Peyer's patch (tissue), 4 donors: ENCODE results near the gene PAM.

Experiments used
- CTCF ChIP-seq, 6 experiments: fragments of 450-650 bp in 4 of 6; fragments of 200-600 bp in 2 of 6; sonication (generic) in 1 of 6; IDR thresholded peaks; one replicate each; pipeline ENCODE4 v1.5.1; 2017 to 2019; ENCODE audit warnings: antibody characterized with exemption in 6 of 6, mild to moderate bottlenecking in 3 of 6, moderate library complexity in 1 of 6
- POLR2A ChIP-seq, 2 donors: fragments of 450-650 bp; IDR thresholded peaks; one replicate each; pipeline ENCODE4 v1.5.1; 2017; ENCODE audit warnings: antibody characterized with exemption in 2 of 2, mild to moderate bottlenecking in 2 of 2, moderate library complexity in 2 of 2

- no peak for TF ChIP-seq CTCF (IDR thresholded peaks at IDR 0.05)
- TF ChIP-seq POLR2A (IDR thresholded peaks at IDR 0.05): no peak
These were observed 136.1 kb downstream of the PAM start for GRCh38 chr5:102891175-102891574.
